Suppressor macrophage treated with lipopolysaccharide for 4 hours (primary cell): ENCODE measurements around the gene GIGYF2.

Experiments
- DNase-seq: peaks from one replicate; pipeline ENCODE4 v3.0.0-alpha.2; 2020

The GIGYF2 gene

GRCh38 chr2:232870018-232870765 lies 173.1 kb downstream of the GIGYF2 start, which contains the start of gene SNORC:
Gene SNORC, plus strand, starts transcription at chr2:232870264. Its CDS starts 78 bp downstream, at chr2:232870342.
- DNase-seq = no peak

- no peak for DNase-seq
Observed at GRCh38 chr2:232870766-232871371, 173.7 kb downstream of the GIGYF2 start.

- DNase-seq = no peak
Observed at GRCh38 chr2:232871418-232871834, 174.3 kb downstream of the GIGYF2 start.

GRCh38 chr2:232871835-232872736 lies 175.0 kb downstream of the GIGYF2 start:
- no peak for DNase-seq

DNA sequence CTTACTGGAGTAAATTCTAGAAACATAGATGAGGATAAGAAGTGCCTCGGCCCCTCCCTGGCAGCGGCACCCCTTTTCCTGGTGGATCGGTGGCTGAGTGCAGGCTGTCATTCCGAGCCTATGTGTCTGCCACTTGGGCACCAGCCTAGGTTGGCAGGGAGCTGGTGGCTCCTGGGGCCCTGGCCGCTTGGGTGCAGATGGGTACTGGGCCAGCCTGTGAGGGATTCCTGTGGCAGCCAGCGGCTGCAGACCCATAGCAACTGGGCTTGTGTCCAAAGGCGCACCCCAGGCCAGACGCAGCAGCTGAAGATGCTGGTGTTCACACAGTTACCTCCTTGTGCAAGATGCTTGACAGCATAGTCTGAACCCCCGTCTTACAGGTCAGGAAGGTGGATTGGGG lies 175.7 kb downstream of the GIGYF2 start:
- no peak for DNase-seq

DNA sequence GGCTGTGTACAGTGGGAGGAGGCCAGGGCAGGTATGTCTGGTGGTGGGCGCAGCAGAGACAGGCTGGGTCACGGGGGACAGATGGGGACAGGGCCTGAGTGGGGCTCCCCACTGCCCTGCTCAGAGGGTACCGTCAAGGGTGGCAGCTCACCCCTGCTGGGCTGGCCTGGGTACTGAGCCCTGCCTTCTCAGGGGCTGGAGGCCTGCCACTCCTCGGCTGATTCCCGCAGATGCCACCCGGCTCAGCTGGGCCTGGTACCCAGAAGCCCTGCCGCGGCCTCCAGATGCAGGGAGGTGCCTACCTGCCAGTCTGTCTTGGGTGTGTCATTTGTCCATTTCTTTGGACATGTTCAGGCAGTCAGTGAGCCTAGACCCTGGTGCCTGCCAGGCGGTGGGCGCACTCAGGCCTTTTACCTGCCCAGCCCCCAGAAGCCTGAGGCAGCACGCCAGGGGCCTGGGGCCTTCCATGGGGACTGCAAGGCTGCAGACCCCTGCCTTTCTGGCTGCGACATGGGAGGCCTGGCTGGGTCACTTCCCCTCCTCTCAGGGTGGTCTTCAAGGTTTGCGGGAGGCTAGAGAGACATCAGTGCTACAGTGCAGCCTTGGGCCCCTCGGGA lies 176.3 kb downstream of the GIGYF2 start:
- DNase-seq = no peak

- DNase-seq = peak; percentile 34
Observed at GRCh38 chr2:232873909-232874641, 176.9 kb downstream of the GIGYF2 start.

- no peak for DNase-seq
Observed at GRCh38 chr2:232874677-232875223, 177.6 kb downstream of the GIGYF2 start.

GRCh38 chr2:232875256-232876121 lies 178.4 kb downstream of the GIGYF2 start:
- DNase-seq = no peak

- DNase-seq = no peak
Observed at GRCh38 chr2:232876161-232876977, 179.2 kb downstream of the GIGYF2 start.

GRCh38 chr2:232876978-232877441 lies 179.9 kb downstream of the GIGYF2 start:
- DNase-seq = no peak

DNA sequence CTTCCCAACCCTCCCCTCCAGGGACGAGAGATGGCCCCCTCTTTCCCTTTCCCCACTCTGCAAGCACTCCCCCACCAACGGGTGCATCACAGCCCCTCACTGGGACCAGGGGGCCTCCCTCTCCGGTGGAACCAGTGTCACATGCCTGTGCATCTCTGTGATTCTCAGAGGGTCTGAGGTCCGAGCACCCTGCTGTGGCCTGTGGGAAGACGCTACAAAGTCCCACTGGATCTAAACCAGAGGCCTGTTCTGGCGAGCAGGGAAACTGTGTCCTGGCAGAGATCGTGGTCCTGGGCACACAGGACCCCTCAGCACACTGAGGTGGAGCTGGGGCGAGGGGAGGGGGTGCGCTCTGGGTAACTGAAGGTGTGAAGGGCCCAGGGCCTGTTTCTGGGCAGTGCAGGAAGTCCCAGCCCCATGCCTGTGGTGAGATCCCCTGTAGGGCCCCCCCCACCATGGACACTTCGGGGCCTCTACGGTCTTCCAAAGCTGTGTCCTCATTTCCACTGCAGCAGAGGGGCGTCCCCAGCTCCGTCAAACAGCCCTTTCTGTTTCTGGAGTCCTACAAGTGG lies 180.9 kb downstream of the GIGYF2 start:
- DNase-seq = no peak

- DNase-seq = no peak
Observed at GRCh38 chr2:232878855-232879617, 181.9 kb downstream of the GIGYF2 start.

- DNase-seq = no peak
Observed at GRCh38 chr2:232879618-232880494, 182.7 kb downstream of the GIGYF2 start.

DNA sequence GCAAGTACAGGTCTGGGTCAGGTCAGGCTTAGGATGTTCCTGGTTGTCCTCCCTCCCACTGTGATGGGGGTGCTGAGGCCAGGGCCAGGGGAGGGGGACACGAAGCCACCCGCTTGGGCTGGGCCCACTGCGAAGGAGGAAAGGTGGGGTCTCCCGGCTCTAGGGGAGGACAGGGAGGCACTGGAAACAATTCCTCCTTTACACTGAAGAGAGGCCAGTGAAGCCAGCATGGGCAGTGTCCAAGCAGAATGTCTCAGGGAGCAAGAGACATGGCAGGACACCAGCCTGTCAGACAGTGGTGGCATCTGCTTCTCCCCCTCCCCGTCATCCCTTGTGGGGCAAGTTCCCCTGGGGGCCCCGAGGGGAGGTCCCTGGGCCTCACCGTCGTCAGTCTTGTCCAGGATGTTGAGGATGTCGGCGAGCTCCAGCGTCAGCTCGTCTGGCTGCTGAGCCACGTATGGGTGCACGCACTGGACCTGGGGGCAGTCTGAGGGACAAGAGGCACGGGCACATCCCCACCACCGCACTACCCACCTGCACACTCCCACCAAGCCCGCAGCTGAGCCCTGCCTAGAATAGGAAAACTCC lies 183.7 kb downstream of the GIGYF2 start:
- no peak for DNase-seq

DNA sequence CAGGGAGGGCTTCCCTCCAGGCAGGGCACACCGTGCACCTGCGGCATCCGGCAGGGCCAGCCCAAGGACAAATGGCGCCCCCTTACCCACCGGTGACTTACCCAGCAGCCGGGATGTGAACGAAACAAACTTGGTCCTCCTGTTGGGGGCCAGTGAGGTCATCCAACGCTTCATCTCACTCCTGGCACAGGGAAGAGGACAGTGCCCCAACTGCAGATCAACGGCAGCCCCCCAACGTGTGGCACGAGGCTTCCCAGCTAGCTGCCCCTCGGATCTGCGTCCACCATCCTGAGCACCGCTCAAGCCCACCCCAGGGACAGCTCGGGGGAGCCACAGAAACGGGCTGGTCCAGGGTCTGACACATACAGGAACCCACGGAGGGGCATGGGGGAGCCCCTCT lies 185.0 kb downstream of the GIGYF2 start:
- no peak for DNase-seq

GRCh38 chr2:232882505-232883115 lies 185.5 kb downstream of the GIGYF2 start:
- no peak for DNase-seq
